ENCODE data around the gene FUOM.
A peak's percentile ranks its signal among the peaks of the same experiment; 100 is the strongest.

Gene FUOM

DNA sequence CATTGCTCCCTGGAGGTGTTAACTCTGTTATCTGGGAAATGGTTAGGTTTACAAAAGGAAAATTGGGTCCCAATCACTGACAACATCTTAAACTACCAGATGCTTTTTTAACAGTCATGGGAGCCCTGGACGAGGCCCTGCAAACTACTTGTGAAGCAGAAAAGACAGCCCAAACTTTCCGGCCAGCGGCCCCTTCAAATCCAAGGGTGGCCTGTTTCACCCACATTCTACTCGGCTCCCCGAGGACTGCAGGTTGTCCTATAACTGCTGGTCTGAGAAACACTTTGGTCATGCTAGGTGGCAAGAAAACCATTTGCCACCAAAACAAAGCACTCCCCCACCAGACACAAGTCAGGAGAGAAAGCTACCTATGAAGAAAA, 51.7 kb downstream of the FUOM start:
- Histone ChIP-seq H3K27me3 (ENCODE audit: insufficient read depth, poor library complexity, severe bottlenecking) (no peaks in the 10 kb centered on the region), H3K4me3 (replicated peaks; ENCODE audit: insufficient read depth, low read length) (no peak overlapping the region), H3K27ac (replicated peaks) (peak overlapping the region; percentile 78)
- no peak for DNase-seq (ENCODE audit: low read depth in 1 of 2, low spot score in 1 of 2)
- TF ChIP-seq, protein P1, sequence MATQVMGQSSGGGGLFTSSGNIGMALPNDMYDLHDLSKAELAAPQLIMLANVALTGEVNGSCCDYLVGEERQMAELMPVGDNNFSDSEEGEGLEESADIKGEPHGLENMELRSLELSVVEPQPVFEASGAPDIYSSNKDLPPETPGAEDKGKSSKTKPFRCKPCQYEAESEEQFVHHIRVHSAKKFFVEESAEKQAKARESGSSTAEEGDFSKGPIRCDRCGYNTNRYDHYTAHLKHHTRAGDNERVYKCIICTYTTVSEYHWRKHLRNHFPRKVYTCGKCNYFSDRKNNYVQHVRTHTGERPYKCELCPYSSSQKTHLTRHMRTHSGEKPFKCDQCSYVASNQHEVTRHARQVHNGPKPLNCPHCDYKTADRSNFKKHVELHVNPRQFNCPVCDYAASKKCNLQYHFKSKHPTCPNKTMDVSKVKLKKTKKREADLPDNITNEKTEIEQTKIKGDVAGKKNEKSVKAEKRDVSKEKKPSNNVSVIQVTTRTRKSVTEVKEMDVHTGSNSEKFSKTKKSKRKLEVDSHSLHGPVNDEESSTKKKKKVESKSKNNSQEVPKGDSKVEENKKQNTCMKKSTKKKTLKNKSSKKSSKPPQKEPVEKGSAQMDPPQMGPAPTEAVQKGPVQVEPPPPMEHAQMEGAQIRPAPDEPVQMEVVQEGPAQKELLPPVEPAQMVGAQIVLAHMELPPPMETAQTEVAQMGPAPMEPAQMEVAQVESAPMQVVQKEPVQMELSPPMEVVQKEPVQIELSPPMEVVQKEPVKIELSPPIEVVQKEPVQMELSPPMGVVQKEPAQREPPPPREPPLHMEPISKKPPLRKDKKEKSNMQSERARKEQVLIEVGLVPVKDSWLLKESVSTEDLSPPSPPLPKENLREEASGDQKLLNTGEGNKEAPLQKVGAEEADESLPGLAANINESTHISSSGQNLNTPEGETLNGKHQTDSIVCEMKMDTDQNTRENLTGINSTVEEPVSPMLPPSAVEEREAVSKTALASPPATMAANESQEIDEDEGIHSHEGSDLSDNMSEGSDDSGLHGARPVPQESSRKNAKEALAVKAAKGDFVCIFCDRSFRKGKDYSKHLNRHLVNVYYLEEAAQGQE (IDR thresholded peaks at IDR 0.05; ENCODE audit: insufficient replicate concordance, low read depth): no peak
- TF ChIP-seq SPI1 (IDR thresholded peaks at IDR 0.05; ENCODE audit: borderline replicate concordance, low read depth) (no peak), POLR2AphosphoS5 (IDR thresholded peaks at IDR 0.05; ENCODE audit: low read depth) (no peak), GABPA (IDR thresholded peaks at IDR 0.05; ENCODE audit: low read depth) (no peak), CTCF (IDR thresholded peaks at IDR 0.05; ENCODE audit: insufficient read depth, low read length) (no peak)

Small RNA genes lying within 50 kb of the gene (microRNA-seq; reads per million reads assigned to microRNA genes)
- gene MIR3944: 20.5 reads per million, percentile 46 among the genes with 10 or more reads in this experiment
